ENCODE measurements around the gene TCEANC2.
"Not testable (repeated sequence)": the region's sequence is repeated elsewhere in the genome, so short reads cannot be mapped to it uniquely, and the experiment has no call there.

TCEANC2 gene

DNA sequence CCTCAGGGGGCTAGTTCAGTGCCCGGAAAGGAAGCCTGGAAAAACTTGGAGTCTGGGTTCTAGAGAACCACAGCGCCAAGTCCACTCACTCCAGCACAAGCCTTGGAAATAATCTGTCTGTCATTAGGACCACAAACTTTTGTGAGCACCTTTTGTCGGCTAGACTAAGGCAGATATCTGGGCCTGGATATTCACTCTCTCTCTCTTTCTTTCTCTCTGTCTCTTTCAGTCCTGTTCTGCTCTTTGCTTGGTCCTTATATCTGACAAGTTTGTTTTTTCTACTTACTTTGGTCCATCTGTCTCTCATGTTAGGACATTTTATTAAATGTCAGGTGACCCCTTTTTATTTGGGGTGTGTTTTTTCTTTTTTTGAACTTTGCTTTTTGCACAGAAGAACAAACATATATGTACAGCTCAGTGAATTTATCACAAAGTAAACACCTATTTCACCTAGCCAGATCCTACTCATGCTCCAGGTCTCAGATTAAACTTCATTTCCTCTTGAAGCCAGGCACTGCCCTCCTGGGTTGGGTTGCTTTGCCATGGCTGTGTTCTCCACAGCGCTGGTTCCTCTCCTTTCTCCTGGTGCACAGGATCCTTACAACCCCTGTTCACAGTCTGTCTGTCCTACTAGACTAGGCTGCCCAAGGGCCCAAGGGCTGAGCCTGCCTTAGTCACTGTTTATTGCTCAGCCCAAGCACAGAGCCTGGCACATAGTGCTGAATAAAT lies 40.8 kb downstream of the TCEANC2 start:
- DNase-seq, result no peak

DNA sequence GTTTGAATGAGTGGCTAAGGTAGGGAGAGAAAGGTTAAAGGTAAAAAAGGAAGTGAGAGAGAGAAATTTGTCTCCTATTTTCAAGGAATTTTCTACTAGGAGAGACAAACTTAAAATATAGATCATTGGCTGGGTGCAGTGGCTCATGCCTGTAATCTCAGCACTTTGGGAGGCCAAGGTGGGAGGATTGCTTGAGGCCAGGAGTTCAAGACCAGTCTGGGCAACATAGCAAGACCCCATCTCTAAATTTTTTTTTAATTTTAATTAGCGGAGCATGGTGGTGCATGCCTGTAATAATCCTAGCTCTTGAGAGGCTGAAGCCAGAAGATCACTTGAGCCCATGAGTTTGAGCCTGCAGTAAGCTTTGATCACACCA lies 41.3 kb downstream of the TCEANC2 start:
- not testable (repeated sequence) for DNase-seq

GRCh38 chr1:54095546-54096226 lies 42.3 kb downstream of the TCEANC2 start:
- DNase-seq, result no peak

- no peak for DNase-seq
Measured at GRCh38 chr1:54096227-54096876, 42.9 kb downstream of the TCEANC2 start.

GRCh38 chr1:54096877-54097240 lies 43.5 kb downstream of the TCEANC2 start:
- no peak for DNase-seq

- DNase-seq, result no peak
Measured at GRCh38 chr1:54099061-54099610, 45.7 kb downstream of the TCEANC2 start.

- no peak for DNase-seq
Measured at GRCh38 chr1:54100500-54100899, 47.1 kb downstream of the TCEANC2 start.

DNA sequence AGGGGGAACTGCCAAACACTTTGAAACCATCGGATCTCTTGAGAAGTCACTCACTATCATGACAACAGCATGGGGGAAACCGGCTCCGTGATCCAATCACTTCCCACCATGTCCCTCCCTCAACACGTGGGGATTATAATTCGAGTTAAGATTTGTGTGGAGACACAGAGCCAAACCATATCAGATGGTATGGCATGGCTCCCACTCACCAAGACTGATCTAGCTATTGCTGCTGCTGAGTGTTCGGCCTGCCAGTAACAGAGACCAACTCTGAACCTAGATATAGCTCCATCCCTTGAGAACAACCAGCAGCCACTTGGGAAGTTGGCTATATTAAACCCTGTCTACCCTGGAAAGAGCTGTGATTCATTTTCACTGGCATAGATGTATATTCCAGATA lies 50.0 kb downstream of the TCEANC2 start:
- DNase-seq, result no peak

DNA sequence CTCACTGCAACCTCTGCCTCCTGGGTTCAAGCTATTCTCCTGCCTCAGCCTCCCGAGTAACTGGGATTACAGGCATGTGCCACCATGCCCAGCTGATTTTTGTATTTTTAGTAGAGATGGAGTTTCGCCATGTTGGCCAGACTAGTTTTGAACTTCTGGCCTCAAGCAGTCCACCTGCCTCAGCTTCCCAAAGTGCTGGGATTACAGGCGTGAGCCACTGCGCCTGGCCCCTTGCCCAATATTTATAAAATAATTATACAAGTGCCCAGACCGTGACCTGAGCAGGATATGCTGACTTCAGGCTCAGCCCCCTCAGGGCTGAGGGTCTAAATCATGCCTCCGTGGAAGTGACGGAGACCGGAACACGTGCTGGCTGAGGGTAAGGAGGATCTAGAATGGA lies 51.2 kb downstream of the TCEANC2 start:
- not testable (repeated sequence) for DNase-seq

- no peak for DNase-seq
Measured at GRCh38 chr1:54105080-54105479, 51.7 kb downstream of the TCEANC2 start.

GRCh38 chr1:54105736-54106269 lies 52.4 kb downstream of the TCEANC2 start:
- no peak for DNase-seq

- DNase-seq, result no peak
Measured at GRCh38 chr1:54107131-54107530, 53.7 kb downstream of the TCEANC2 start.

- no peak for DNase-seq
Measured at GRCh38 chr1:54108156-54108555, 54.7 kb downstream of the TCEANC2 start.

- peak; percentile 11 for DNase-seq
Measured at GRCh38 chr1:54109129-54110090, 56.0 kb downstream of the TCEANC2 start.

DNA sequence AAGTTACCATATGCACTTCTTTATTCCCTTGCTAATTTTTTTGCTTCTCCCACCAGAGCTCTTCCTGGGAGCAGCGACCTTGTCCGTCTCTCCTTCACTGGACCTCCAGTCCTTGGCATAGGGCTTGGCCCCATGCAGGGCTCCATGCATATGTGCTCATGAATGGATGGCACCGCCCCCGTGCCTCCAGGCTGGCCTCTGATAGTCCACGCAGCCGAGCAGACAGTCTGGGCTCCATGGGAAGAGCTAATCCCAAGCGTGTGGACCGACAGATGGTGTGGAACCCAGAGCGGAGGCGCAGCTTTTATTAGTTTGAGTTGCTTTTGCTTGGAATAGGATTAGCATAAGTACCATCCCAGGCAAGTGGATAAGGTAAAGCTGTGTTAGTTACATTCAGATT lies 57.6 kb downstream of the TCEANC2 start:
- no peak for DNase-seq

- no peak for DNase-seq
Measured at GRCh38 chr1:54111624-54112023, 58.2 kb downstream of the TCEANC2 start.

GRCh38 chr1:54112027-54112426 lies 58.6 kb downstream of the TCEANC2 start:
- DNase-seq, result no peak

DNA sequence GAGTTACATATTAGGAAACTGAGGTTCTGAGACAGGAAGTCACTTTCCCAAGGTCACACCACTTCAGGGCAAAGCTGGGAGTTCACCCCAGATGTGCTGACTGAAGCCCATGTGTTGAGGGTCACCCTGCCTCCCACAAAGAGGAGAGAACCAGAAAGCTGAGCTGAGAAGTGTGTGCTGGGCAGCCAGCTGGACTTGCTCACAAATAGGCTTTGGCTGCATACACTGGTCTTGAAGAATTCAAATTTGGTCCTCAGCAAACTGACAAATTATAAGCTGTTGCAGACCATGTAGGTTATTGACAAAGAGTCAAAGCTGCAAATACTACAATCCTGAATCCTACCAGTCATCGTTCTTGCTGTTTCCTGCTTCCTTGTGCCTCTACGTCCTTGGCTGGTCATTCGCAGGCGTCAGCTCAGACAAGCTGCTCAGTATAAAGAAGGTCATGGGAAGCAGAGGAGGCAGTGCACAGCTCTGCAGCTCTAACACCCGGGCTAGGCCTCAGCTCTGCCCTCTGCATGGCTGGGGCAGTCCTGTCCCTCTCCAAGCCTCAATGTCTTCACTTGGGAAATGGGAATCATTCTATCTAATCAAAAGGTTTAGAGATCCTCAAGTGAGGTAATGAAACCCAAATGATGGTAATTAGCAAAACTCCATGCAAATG lies 59.4 kb downstream of the TCEANC2 start:
- DNase-seq, result no peak

DNA sequence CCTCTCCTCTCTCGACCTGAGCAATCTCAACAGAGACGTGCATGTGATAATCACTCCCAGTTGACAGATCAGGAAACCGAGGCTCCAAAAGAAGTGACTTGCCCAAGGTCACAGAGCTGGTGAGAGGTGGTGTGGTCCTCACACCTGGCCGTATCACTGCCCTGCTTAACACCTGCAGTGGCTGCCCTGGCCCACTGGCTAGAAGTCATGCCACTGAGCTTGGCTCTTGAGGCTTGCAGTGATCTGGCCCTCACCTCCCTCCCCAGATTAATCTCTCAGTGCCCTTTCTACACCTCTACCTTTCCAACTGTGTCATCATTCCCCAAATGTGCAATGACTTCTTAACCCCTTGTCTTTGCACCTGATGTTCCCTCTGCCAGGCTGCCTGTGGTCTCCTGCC lies 60.6 kb downstream of the TCEANC2 start:
- no peak for DNase-seq

- no peak for DNase-seq
Measured at GRCh38 chr1:54114955-54115354, 61.5 kb downstream of the TCEANC2 start.

DNA sequence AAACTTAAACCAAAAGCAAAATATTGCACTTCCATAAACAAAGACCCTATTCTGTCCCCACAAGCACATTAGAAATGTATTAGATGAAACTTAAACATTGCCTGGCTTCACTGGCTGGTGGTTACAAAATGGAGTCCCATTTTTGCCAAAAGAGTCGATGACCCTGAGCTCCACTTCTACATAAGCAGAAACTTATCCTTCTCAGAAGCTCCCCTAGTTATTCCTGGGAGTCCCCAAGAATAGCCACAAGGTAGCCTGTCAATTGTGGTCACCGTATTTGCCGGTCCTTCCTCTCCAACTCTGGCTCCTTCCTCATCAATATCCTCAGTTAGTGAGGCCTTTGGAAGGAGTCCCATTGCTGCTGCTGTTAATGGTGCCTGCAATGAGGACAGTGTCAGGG lies 62.1 kb downstream of the TCEANC2 start:
- DNase-seq, result no peak
